HG03039 (cell line): ENCODE data around the gene LINGO3.
"Not testable (repeated sequence)": the region's sequence is repeated elsewhere in the genome, so short reads cannot be mapped to it uniquely, and the experiment has no call there.

Experiments
- ATAC-seq: cut with Tn5 transposase; IDR thresholded peaks from one replicate; pipeline ENCODE4 v1.9.1; 2021; ENCODE audit warnings: mild to moderate bottlenecking, moderate library complexity; ENCODE audit not compliant: unreplicated experiment

The LINGO3 gene

DNA sequence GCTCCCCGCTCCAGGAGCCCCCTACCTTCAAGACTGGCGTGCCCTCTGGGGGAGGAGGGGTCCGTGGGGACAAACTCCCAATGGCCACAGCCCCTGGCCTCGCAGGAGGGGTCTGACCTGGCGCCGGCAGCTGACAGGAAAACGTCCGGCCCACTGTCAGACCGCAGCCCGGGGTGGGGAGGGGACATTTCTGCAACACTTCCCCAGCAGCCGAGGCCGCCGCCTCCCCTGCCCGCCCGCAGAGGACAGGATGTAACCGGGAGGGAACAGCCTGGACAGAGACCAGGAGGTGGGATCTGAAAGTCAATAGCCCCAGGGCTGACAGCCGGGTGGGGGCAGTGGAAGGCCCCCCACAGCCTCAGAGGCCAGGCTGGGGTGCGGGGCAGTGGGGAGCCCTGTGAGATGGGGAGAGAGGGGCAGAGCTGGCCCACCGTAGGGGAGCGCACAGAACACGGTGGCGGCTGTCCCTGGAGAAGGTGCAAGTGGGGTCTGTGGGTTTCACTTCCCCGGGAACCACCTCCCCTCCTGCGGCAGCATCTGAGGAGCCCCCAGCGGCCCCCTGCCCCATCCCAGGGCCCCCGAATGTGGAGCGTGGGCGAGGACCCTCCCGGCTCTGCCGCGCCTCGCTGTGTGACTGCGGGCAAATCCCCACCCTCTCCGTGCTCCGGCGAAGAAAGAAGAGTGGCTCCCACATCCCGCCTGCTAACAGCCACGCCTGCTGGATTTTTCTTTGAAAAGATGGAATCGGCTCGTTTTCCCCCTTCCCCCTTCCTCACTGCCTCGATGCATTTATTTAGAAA is 25.7 kb downstream of the LINGO3 start, which contains the start of gene PEAK3:
PEAK3 (minus strand) TSS at position 114 of the 800 bp plus-strand sequence. CDS start 1,244 bp downstream, outside the sequence.
- no peak for ATAC-seq

DNA sequence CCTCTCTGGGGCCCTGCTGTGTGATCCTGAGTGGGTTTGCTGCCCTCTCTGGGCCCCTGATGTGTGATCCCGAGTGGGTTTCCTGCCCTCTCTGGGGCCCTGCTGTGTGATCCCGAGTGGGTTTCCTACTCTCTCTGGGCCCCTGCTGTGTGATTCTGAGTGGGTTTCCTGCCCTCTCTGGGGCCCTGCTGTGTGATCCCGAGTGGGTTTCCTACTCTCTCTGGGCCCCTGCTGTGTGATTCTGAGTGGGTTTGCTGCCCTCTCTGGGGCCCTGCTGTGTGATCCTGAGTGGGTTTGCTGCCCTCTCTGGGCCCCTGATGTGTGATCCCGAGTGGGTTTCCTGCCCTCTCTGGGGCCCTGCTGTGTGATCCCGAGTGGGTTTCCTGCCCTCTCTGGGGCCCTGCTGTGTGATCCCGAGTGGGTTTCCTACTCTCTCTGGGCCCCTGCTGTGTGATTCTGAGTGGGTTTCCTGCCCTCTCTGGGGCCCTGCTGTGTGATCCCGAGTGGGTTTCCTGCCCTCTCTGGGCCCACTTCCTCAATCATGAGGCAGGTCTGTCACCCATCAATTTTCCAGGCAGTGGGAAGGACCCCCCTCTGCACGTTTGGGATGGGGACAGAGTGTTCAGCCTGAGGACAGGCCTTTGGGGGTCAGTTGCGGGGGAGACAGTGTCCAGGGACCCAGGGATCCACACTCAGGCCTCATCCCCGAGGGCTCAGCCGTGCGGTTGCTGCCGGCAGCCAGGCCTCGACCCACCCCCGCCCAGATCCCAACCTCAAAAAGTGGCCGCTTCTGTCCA is 26.5 kb downstream of the LINGO3 start:
- ATAC-seq: not testable (repeated sequence)

- ATAC-seq: no peak
These were observed 27.2 kb downstream of the LINGO3 start for GRCh38 chr19:2280633-2281264.

- no peak for ATAC-seq
These were observed 29.3 kb downstream of the LINGO3 start for GRCh38 chr19:2278459-2279158.

DNA sequence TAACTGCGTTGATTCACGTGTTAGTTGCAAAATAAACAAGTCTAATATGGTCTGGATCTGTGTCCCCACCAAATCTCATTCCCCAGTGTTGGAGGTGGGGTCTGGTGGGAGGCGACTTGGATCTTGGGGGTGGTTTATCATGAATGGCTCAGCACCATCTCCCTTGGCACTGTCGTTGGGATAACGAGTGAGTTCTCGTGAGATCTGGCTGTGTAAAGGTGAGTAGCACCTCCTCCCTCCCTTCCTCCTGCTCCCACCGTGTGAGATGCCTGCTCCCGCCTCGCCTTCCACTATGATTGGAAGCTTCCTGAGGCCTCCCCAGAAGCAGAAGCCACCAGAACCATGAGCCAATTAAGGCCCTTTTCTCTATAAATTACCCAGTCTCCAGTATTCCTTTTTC is 30.8 kb downstream of the LINGO3 start:
- ATAC-seq: no peak

DNA sequence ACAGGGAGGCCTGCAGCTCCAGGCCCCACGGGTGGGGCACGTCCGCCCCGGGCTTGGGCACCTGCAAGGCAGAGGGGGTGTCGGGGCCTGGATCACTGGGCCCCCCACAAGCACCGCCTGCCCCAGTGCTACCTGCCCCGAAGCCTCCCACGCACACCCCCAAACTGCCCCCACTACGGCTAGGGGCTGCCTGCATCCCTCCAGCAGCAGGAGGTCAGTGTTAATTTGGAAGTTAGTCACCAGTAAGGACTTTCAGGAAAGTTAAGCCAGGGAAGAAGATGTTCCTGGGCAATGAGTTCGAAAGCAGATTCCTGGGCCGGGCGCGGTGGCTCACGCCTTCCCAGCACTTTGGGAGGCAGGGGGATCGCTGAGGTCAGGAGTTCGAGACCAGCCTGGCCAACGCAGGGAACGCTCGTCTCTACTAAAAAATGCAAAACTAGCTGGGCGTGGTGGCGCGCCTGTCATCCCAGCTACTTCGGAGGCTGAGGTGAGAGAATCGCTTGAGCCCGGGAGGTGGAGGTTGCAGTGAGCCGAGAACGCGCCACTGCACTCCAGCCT is 31.4 kb downstream of the LINGO3 start:
- no peak for ATAC-seq

GRCh38 chr19:2275588-2276428 is 32.1 kb downstream of the LINGO3 start:
- ATAC-seq: no peak

GRCh38 chr19:2274931-2275535 is 32.9 kb downstream of the LINGO3 start:
- ATAC-seq: no peak

DNA sequence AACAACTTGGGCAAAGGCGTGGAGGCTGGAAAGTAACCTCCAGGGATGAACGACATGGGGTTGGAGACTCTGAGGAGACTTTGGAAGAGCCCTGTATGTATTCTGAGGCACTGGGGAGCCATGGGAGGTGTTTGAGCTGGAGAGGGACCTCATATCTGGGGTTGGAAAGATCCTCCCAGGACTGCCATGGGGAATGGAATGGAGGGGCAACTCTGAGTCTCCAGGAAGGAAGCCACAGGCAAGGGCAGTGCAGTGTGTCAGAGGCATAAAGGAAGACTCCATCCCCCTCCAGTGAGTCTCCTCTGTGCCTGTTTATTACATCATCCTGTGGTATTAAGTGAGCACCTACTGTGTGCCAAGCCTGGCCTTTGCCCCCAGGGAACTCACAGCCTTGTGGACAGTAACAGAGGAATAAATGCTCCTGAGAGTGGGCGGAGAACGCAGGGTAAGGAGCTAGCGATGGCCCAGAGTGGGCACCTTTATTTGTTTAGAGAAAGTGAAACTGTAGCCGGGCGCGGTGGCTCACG is 33.7 kb downstream of the LINGO3 start:
- ATAC-seq: no peak

DNA sequence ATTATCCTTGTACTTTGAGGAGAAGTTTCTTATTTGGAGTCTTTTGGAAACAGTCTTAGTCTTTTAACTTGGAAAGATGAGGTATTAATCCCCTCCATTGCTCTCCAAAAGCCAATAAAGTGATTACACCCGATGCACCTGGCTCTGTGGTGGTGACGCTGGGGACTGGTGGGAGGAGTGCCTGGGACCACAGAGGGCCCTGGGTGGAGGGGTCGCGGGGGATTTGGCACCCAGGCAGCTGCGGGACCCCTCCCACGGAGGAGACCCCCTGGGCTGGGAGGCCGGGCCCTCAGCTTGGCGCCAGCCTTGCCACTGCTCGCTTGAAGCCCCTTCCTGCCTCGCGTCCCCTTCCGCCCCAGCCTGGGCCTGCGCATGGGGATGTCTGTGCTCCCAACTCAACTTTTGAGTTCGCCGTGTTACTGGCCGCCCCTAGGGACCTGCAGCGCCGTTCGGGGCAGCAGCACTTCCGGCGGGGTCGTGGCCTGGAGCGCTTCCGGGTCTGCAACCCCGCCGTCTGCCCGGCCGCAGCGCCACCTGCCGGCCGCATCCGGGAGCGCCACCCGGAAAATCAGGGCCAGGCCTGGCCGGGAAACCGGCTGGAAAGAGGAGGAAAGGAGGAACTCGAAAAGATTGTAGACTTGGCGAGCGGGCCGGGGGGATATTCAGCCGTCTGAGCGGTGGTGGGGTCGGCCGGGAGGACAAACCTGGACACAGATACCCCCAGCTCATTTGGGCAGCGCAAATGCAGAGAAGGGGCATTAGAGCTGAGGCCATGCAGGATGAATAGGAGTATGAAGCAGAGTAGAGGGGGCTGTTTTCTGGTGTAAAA is 34.4 kb downstream of the LINGO3 start:
- ATAC-seq: no peak

GRCh38 chr19:2271234-2272103 is 36.5 kb downstream of the LINGO3 start:
- ATAC-seq: no peak

- ATAC-seq: no peak
These were observed 37.3 kb downstream of the LINGO3 start for GRCh38 chr19:2270423-2271233.

- no peak for ATAC-seq
These were observed 37.9 kb downstream of the LINGO3 start for GRCh38 chr19:2270157-2270422.

DNA sequence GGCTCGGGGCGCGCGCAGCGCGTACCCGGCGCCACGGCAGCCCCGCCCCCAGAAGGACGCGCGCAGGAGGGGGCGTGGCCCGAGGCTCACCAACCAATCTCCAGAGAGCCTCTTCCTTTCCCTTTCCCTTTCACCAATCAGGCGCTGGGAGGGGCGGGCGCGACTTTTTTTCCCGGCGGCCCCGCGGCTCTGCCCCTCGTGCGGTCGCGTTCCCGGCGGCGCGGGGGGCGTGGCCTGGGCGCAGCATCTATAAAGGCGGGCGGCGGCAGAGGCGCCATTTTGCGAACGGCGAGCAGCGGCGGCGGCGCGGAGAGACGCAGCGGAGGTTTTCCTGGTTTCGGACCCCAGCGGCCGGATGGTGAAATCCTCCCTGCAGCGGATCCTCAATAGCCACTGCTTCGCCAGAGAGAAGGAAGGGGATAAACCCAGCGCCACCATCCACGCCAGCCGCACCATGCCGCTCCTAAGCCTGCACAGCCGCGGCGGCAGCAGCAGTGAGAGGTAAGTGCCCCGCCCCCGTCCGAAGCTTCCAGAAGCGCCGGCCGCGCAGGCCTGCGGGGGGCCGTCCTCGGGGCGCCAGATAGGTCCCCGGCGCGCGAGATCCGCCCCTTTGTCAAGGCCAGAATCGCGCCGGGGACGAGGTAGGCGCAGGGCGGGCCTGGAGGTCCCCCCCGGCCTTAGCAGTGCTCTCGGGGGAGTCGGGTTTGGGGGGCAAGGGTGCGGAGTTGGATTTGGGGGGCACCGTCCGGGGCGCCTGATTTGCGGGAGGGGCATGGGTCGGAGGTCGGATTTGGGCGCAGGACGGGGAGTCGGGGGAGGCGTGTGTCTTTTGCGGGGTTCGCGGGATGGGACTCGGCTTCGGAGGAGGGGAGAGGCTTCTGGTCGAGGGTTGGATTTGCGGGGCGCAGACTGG is 38.5 kb downstream of the LINGO3 start:
- peak; percentile 47 for ATAC-seq

DNA sequence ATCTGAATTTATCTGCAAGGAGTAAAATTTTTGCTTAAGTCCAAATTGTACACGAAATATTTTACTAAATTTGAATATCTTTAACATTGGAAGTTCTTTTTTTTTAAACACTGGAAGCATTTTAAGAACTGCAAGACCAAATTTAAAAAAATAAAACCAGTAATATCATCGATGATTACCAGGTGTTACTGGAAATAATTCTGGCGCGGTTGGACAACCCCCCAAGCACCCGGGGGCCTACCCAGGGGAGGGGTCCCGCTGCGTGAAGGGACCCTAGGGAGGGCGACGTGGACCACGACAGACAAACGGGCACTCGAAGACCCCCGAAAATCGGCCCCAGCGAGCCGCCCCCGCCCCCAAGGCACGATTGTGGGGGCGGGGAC is 39.1 kb downstream of the LINGO3 start:
- no peak for ATAC-seq

DNA sequence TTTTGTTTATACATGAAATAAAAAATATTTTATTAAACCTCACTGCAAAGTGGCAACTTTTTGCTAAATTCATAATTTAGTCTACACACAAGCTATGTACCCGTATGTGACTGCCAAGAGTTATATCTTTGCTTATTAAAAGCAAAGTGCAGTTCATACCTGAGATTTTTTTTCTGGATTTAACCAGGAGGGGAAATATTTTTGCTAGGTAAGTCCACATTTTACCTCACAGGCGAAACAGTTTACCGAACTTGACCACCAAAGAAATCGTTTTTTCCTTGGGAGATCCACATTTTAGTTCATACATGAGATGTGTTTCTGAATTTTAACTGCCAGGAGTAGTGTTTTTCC is 39.5 kb downstream of the LINGO3 start:
- no peak for ATAC-seq
